ENCODE measurements around the gene GPR146. TPM values are rescaled to one million over a fixed set of nuclear protein-coding genes. Genes with fewer than 3 reads are reported as not detected.

The GPR146 gene
- total and polyA plus RNA-seq, 2 of the 13 experiments (the other 11 are each of a cell fraction or from before 2014, with no cell fraction given): 2.0 to 15.9 TPM

DNA sequence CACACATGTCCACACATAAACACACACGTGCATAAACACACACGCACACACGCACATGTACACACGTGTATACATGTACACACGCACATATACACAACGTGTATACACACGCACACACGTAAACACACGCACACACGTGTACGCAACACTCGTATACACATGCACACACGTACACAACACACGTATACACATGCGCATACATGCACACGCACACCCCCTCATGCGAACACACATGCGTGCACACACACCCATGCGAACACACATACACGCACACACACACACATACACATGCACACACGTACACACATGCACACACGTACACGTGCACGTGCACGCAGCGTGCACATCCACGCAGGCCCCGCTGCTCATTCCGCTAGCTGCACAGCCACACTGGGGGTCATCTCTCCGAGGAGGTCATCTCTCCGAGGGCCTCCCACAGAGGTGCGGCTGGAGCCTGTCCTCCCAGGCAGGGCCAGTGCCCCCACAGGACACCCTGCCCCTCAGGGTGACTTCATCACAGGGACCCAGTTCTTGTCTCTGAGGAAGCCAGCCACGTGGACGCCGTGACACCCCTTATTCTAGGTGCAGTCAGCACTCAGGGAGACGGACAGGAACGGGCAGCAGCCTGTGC is 35.5 kb upstream of the GPR146 start:
- no TSS peak for BruUV-seq (replicated peaks)
- WGBS (ENCODE audit: low lambda C conversion rate): 97% methylated on average over 37 of the region's 37 CpGs

More for the DNA sequence above, 35.5 kb upstream of the GPR146 start:
- Histone ChIP-seq H3K4me1 (ENCODE audit: insufficient read depth, low read length) (no peaks in the 10 kb centered on the region), H3K9me3 (ENCODE audit: low read length) (no peaks in the 10 kb centered on the region), H3K27ac (ENCODE audit: extremely low read length, insufficient read depth, low read length) (no peak overlapping the region), H3K79me2 (ENCODE audit: insufficient read depth, low read length) (peaks cover 2% of the 10 kb centered on the region), H3K9ac (ENCODE audit: insufficient read depth, low read depth, low read length) (no peak overlapping the region), H3K4me3 (replicated peaks in 1 of 3; ENCODE audit: insufficient read depth in 1 of 3, low read depth in 2 of 3, low read length in 3 of 3) (no peak overlapping the region), H3K4me2 (ENCODE audit: low read depth, low read length) (no peak overlapping the region), H2AFZ (ENCODE audit: low read length) (no peak overlapping the region), H3K27me3 (ENCODE audit: control insufficient read depth in 1 of 2, insufficient read depth in 2 of 2, low read length in 2 of 2) (no peaks in the 10 kb centered on the region), H3K36me3 (replicated peaks in 1 of 2; ENCODE audit: control insufficient read depth in 1 of 2, insufficient read depth in 2 of 2, low read length in 2 of 2) (peaks cover 3 to 7% of the 10 kb centered on the region in 2 experiments; a peak in 2 of 5 replicates), H4K20me1 (ENCODE audit: insufficient read depth, low read length) (no peaks in the 10 kb centered on the region)
- in situ Hi-C loops (cut with HindIII; ENCODE audit: extremely low pct_ligation_motif_present, low pct_unique_long_range_greater_than_20kb): no loop called here
- FAIRE-seq (no peak), DNase-seq (ENCODE audit: low spot score) (no peak), ATAC-seq (no peak)
- ChIA-PET POLR2A (no interaction called here), CTCF (ENCODE audit: low intra/inter-chr PET ratio, low total read pairs) (no interaction called here)
- intact Hi-C loops (cut with micrococcal nuclease; ENCODE audit: unreplicated experiment): no loop called here
- TF ChIP-seq IKZF1 (IDR thresholded peaks at IDR 0.05) (no peak), MTF1 (CRISPR knock-in tag; IDR thresholded peaks at IDR 0.05) (no peak), ZNF567 (CRISPR knock-in tag; IDR thresholded peaks at IDR 0.05; ENCODE audit: borderline replicate concordance) (no peak), ZSCAN21 (CRISPR knock-in tag; IDR thresholded peaks at IDR 0.05; ENCODE audit: borderline replicate concordance) (no peak)
- TF ChIP-seq, protein P1, sequence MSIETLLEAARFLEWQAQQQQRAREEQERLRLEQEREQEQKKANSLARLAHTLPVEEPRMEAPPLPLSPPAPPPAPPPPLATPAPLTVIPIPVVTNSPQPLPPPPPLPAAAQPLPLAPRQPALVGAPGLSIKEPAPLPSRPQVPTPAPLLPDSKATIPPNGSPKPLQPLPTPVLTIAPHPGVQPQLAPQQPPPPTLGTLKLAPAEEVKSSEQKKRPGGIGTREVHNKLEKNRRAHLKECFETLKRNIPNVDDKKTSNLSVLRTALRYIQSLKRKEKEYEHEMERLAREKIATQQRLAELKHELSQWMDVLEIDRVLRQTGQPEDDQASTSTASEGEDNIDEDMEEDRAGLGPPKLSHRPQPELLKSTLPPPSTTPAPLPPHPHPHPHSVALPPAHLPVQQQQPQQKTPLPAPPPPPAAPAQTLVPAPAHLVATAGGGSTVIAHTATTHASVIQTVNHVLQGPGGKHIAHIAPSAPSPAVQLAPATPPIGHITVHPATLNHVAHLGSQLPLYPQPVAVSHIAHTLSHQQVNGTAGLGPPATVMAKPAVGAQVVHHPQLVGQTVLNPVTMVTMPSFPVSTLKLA (IDR thresholded peaks at IDR 0.05): peak; percentile 71
- TF ChIP-seq, protein P2, sequence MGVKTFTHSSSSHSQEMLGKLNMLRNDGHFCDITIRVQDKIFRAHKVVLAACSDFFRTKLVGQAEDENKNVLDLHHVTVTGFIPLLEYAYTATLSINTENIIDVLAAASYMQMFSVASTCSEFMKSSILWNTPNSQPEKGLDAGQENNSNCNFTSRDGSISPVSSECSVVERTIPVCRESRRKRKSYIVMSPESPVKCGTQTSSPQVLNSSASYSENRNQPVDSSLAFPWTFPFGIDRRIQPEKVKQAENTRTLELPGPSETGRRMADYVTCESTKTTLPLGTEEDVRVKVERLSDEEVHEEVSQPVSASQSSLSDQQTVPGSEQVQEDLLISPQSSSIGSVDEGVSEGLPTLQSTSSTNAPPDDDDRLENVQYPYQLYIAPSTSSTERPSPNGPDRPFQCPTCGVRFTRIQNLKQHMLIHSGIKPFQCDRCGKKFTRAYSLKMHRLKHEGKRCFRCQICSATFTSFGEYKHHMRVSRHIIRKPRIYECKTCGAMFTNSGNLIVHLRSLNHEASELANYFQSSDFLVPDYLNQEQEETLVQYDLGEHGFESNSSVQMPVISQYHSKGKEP (CRISPR knock-in tag; IDR thresholded peaks at IDR 0.05): no peak
- TF ChIP-seq, protein P3, sequence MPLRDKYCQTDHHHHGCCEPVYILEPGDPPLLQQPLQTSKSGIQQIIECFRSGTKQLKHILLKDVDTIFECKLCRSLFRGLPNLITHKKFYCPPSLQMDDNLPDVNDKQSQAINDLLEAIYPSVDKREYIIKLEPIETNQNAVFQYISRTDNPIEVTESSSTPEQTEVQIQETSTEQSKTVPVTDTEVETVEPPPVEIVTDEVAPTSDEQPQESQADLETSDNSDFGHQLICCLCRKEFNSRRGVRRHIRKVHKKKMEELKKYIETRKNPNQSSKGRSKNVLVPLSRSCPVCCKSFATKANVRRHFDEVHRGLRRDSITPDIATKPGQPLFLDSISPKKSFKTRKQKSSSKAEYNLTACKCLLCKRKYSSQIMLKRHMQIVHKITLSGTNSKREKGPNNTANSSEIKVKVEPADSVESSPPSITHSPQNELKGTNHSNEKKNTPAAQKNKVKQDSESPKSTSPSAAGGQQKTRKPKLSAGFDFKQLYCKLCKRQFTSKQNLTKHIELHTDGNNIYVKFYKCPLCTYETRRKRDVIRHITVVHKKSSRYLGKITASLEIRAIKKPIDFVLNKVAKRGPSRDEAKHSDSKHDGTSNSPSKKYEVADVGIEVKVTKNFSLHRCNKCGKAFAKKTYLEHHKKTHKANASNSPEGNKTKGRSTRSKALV (CRISPR knock-in tag; IDR thresholded peaks at IDR 0.05): no peak

Measured in HepG2 (cell line).